Astrocyte of the spinal cord (primary cell): ENCODE results near the gene MRPL38.
A peak's percentile ranks its signal among the peaks of the same experiment; 100 is the strongest.

Source experiments
- DNase-seq: peaks from one replicate; pipeline ENCODE4 v3.0.0; 2011; ENCODE audit warnings: low read depth, low spot score
- H3K4me3 ChIP-seq: 2 replicates; pipeline ENCODE4 v1.5.1; 2011; ENCODE audit warnings: low read depth, mild to moderate bottlenecking, low read length, moderate library complexity
- CTCF ChIP-seq: IDR thresholded peaks from 2 replicates; pipeline ENCODE4 v1.5.1; 2012; ENCODE audit warnings: low read depth, mild to moderate bottlenecking, low read length, inconsistent platforms
- in situ Hi-C: cut with HindIII; loops from 2 replicates; pipeline ENCODE4 v1.10.0; 2017; ENCODE audit warnings: low sequenced_read_pairs

MRPL38 gene

GRCh38 chr17:75876938-75877751, 27.5 kb downstream of the MRPL38 start:
- peak; percentile 12 for TF ChIP-seq CTCF
- peak; percentile 92 for DNase-seq
- in situ Hi-C loops, result no loop called here
- H3K4me3 ChIP-seq, result peak overlapping the region; percentile 63

DNA sequence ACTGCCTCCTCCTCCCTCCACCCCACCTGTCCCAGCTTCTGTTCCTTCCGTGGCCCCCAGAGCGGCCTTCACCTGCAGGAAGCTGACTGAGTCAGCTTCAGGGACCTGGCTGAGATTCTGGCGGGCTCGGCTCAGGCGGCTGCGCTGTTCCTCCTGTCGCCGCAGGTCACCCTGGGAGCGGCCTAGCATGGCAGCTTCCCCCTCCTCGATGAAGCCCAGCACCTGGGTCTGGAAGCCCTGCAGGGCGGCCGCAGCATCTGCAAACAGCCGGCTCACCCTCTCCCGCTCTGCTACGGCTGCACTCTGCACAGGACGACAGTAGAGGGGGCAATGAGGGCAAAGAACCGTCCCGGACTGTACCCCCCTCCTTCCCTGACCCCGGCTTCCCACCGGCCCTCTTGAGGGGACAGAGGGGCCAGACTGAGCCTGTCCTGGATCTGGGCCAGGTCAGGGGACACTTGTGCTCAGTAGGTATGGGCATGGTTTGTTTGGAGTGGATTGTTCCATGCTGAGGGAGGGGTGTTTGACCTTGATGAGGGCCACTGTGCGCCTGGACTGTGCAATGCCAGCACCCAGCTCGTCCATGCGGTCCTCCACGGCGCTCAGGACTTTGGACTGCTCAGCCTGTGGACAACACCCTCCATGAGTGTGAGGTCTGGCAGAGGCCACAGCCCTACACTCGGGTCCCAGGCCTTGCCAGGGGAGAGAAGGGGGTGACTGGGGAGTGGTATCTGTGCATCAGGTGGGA, 28.3 kb downstream of the MRPL38 start:
- no peak for DNase-seq
- TF ChIP-seq CTCF, result peak; percentile 14
- peak overlapping the region; percentile 63 for H3K4me3 ChIP-seq
- in situ Hi-C loops, result no loop called here

GRCh38 chr17:75875940-75876189, 28.8 kb downstream of the MRPL38 start:
- TF ChIP-seq CTCF, result no peak
- DNase-seq, result no peak
- in situ Hi-C loops, result no loop called here
- no peak overlapping the region for H3K4me3 ChIP-seq

GRCh38 chr17:75875182-75875939, 29.3 kb downstream of the MRPL38 start:
- no peak for TF ChIP-seq CTCF
- no peak overlapping the region for H3K4me3 ChIP-seq
- in situ Hi-C loops, result no loop called here
- no peak for DNase-seq

GRCh38 chr17:75874323-75875181, 30.1 kb downstream of the MRPL38 start:
- no peak for DNase-seq
- no peak overlapping the region for H3K4me3 ChIP-seq
- in situ Hi-C loops, result no loop called here
- no peak for TF ChIP-seq CTCF
